HUDEP-2 (cell line): Measurements from ENCODE around the gene FOSL2.

Experiments used
- DNase-seq, 76 experiments: peaks; one replicate each; lab custom pipeline; 2025; ENCODE audit not compliant: unreplicated experiment in 76 of 76; lab: John Stamatoyannopoulos, UW

The FOSL2 gene

GRCh38 chr2:28427741-28428415, 35.2 kb downstream of the FOSL2 start:
- DNase-seq: no peak

- DNase-seq: no peak
Observed at GRCh38 chr2:28428486-28428885, 35.8 kb downstream of the FOSL2 start.

- no peak for DNase-seq
Observed at GRCh38 chr2:28429636-28430376, 37.1 kb downstream of the FOSL2 start.

- DNase-seq: no peak
Observed at GRCh38 chr2:28430377-28430765, 37.7 kb downstream of the FOSL2 start.

- DNase-seq: no peak
Observed at GRCh38 chr2:28430788-28431418, 38.2 kb downstream of the FOSL2 start.

- no peak for DNase-seq
Observed at GRCh38 chr2:28431741-28432140, 39.1 kb downstream of the FOSL2 start.

- no peak for DNase-seq
Observed at GRCh38 chr2:28432362-28432761, 39.7 kb downstream of the FOSL2 start.

GRCh38 chr2:28433215-28433614, 40.6 kb downstream of the FOSL2 start:
- DNase-seq: no peak

- DNase-seq: no peak
Observed at GRCh38 chr2:28433935-28434599, 41.4 kb downstream of the FOSL2 start.

- no peak for DNase-seq
Observed at GRCh38 chr2:28434600-28434989, 41.9 kb downstream of the FOSL2 start.

GRCh38 chr2:28435241-28435640, 42.6 kb downstream of the FOSL2 start:
- no peak for DNase-seq

GRCh38 chr2:28435814-28436351, 43.2 kb downstream of the FOSL2 start:
- DNase-seq: no peak

- no peak for DNase-seq
Observed at GRCh38 chr2:28436525-28437051, 43.9 kb downstream of the FOSL2 start.

GRCh38 chr2:28437149-28437835, 44.6 kb downstream of the FOSL2 start:
- peak in 18 of 76 experiments; percentile 2 to 40 (median 18) for DNase-seq

GRCh38 chr2:28437918-28438317, 45.3 kb downstream of the FOSL2 start:
- DNase-seq: no peak

GRCh38 chr2:28438532-28439063, 45.9 kb downstream of the FOSL2 start:
- peak in 19 of 76 experiments; percentile 5 to 33 (median 13) for DNase-seq

GRCh38 chr2:28439127-28439526, 46.5 kb downstream of the FOSL2 start:
- DNase-seq: no peak

GRCh38 chr2:28439763-28440162, 47.1 kb downstream of the FOSL2 start:
- DNase-seq: no peak

- no peak for DNase-seq
Observed at GRCh38 chr2:28442328-28442727, 49.7 kb downstream of the FOSL2 start.

- no peak for DNase-seq
Observed at GRCh38 chr2:28444956-28445355, 52.3 kb downstream of the FOSL2 start.
